NCI-H2196 treated with DMSO at 0.1 percent for 48 hours (cell line): ENCODE results near the gene GNAS.

Experiments
- DNase-seq: peaks from one replicate; lab custom pipeline; 2025; ENCODE audit not compliant: unreplicated experiment; lab: John Stamatoyannopoulos, UW

GNAS gene

DNA sequence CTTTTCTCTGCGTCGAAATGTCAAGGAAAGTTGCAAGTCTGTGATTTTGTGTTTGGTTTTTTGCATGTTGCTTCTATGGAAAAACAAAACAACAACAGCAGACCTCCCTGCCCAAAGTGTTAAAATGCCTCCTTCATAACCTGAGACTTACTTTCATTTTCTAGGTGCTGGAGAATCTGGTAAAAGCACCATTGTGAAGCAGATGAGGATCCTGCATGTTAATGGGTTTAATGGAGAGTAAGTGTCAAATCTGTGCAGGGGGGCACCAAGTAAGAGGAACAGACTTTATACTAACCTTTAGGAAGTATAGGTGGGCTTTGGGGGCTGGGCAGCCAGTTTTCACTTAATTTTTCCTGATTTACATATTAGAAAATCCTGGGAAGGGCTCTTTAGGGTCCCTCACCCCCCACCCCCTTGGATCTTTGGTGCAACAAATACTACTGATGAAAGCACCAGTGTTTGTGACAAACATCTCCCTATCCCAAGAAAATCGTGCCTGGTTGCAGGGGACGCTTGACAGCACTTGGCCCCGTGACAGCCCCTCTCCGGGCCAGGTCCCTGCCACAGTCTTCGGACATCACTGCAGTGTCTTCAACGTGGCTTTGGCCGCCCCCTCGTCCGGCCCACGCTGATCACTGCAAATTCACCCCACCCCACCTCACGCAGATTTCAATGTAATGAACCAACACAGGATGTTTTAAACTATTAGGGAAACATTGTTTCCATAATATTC lies 43.1 kb downstream of the GNAS start:
- DNase-seq = no peak

DNA sequence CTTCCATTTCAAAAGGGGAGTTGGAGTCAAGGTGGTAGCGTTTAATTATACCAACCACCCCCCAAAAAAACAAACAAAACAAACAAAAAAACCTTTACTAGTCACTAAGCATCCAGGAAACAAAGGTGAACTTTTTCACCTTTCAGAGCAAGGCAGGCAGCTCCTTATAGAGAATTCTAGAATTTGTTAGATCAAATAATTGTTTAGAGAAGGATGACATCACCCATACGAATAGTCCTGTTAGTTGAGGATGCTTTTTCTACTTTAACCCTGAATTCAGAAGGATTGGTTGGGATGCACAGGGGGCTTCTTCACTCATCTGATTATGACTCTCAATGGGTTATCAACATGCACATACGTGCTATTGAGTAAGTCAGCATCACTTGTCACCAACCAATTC lies 44.3 kb downstream of the GNAS start:
- no peak for DNase-seq

DNA sequence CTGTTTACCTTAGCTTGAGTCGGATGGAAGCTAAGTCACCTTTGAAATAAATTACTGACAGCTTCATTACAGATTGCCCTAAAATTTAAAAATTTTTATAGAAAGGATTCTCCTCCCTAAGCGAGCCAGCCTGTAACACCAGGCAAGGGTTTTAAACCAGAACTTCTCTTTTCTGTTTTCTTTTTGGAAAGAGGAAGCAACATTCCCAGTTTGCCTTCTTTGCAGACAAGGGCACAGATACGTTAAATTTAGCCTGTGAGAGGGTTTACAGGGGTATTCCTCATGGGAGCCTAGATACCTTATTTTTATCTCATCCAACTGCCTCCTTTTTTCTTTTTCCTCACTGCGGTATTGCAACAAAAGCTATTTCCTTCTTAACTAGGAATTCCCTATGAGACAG lies 45.0 kb downstream of the GNAS start:
- DNase-seq = no peak

DNA sequence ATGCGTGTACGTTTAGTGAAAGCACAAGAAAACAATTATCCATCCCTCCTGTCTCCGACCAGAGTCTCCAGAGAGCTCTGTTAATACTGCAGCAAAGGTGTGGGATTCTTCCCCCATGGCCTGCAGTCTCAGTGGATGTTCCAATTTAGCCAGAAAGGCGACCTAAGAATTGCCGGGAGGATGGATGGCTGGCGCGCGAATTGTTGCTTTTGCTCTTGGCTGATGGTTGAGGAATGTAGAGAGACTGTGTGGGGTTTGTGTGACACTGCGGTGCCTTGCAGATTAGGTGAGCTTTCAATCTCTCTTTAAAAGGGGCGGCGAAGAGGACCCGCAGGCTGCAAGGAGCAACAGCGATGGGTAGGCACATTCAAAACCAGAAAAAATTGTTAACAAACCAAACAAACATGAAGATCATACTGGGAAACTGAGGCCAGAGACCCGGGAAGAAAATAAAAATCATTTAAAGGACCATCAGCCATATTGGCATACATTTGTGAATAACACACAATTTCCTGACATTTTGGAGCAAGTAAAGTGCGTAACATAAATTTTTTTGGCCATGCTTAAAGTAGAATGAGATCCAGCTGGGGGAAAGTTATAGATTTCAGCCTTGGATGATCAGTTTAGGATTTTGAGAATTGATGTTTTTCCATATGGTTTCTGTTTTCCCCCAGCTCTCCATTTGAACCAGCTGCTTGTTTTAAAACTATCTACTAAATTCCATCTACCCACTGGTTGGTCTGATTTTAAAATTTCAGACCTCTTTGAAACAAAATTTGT lies 46.3 kb downstream of the GNAS start:
- no peak for DNase-seq

DNA sequence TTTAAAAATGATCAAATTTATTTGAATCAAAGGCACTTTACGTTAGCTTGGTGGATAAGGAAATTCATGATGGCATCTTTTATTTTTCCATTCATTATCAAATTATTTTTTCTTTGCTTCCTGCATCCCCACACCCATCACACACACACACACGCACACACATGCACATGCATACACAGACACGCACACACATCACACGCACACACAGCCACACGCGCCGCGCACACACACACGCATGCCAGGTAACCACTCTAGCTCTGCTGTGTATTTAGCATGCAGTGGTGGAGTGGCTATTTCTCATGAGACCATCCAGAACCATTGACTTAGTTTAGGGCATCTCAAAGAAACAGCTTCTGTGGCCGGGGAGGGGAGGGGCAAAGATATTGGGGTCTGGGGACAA lies 47.0 kb downstream of the GNAS start:
- no peak for DNase-seq

DNA sequence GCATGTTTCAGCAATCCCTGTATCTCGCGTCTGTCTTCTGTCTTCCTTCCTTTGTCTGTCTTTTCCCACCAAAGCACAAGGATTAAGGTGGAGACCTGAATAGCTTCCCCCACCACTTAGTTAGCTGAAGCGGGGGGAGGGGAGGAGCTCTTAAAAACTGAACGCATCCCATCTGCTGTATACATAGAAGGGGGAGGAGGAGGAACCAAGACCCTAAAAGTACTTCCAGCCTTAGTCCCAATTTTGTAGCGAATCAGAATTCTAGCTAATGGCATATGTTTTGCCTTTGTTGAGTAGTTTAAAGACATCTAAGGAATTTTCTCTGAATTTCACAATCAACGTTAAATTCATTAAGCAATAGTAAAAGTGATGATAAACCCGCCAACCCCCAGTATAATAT lies 47.9 kb downstream of the GNAS start:
- no peak for DNase-seq

DNA sequence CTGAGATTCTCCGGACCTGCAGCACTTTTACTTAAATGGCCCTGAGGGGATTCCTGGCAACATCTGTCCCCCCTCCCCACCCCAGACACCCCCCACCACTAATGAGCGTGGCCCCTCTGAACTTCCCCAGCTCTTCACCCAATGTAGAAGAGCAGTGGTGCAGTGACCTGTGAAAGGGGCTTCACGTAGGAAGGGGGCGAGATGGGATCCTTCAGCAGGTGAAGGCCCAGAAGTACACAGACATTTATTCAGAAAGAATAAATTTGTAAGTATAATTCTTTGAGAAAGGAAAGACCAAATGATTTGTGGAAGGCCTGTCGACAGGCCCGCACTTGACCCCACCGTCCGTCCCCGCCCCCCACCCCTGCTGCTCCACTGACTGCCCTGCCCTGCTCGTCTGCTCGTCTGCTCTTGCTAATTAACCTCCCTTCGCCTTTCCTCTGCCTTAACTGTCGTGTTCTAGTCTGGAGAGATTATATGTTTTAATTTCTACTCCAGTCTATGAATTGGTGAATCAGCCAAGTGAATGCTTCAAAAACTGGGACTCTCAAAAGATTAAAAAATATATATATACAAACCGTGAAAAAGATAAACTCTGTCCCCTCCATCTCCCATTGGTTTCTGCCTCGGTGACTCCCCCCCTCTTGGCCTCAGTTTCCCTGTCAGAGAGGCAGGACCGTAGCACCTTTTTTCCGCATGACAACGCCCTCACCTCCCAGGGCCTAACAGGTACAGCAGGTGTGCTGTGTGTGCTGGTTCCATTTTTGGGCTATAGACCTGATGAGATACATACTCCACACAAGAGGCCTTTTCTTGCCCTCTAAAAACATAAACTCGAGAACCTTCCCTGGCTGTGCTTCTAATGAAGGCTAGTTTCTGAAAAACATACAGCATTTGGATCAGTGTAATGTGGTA lies 49.2 kb downstream of the GNAS start:
- DNase-seq = no peak

DNA sequence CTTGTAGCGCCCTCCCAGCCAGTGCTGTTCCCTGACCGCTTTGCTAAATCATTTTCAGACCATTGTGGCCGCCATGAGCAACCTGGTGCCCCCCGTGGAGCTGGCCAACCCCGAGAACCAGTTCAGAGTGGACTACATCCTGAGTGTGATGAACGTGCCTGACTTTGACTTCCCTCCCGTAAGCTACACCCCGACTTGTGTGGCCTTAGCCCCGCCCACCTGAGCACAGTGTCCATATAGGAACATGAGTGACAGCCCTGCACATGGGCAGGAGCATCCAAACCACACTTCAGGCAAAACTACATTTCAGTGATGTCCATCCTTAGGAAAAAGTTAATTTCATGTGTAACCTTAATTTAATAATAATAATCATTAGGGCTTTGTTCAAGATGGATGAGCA lies 51.1 kb downstream of the GNAS start:
- DNase-seq = no peak

DNA sequence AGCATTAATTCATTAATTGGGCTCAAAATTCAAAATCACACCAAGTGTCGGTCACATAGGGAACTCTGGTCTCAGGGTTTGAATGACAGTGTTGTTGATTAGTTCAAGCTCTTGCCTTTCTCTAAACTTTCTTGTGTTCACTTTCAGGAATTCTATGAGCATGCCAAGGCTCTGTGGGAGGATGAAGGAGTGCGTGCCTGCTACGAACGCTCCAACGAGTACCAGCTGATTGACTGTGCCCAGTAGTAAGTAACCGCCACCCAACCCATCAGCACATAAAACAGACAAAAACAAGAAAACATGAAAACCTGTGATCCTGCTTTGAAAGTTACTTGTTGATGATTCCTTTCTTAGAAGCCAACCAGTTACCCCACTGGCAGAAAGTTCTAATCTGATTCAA lies 52.7 kb downstream of the GNAS start:
- no peak for DNase-seq

DNA sequence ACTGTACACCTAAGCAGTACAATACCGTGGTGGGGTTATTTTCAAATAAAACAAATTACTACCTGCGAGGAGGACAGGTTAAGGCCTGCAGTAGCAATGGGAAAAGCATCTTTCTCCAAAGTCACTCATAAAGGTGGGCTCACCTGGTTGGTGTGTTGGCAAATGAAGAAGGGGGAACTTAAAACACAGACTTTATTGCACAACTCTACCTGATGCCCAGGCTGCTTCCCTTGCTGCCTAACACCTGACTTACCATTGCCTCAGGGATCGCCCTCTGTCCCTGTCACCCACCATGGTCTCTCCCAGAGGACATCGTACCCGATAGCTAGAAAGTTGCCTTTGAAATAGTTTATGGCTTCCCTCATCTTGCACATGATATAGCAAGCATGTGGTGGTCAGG lies 53.6 kb downstream of the GNAS start:
- DNase-seq = no peak

DNA sequence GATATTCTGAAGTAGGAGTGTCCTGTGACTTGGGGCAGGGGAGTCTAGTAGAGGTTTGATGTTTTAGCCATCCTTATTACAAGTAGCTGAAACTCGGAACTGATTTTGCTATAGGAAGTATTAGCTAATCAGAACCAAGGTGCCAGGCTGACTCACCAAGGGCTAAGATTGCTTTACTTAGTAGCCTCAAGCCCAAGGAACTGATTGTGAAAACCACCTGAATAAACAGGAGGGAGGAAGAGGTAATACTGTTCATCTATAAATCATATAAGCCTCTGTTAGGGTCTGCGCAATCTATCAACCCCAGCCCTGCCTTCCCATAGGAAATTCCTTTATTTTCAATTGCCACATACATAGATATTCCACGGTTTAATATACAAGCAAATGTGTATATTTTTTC lies 54.4 kb downstream of the GNAS start:
- no peak for DNase-seq

DNA sequence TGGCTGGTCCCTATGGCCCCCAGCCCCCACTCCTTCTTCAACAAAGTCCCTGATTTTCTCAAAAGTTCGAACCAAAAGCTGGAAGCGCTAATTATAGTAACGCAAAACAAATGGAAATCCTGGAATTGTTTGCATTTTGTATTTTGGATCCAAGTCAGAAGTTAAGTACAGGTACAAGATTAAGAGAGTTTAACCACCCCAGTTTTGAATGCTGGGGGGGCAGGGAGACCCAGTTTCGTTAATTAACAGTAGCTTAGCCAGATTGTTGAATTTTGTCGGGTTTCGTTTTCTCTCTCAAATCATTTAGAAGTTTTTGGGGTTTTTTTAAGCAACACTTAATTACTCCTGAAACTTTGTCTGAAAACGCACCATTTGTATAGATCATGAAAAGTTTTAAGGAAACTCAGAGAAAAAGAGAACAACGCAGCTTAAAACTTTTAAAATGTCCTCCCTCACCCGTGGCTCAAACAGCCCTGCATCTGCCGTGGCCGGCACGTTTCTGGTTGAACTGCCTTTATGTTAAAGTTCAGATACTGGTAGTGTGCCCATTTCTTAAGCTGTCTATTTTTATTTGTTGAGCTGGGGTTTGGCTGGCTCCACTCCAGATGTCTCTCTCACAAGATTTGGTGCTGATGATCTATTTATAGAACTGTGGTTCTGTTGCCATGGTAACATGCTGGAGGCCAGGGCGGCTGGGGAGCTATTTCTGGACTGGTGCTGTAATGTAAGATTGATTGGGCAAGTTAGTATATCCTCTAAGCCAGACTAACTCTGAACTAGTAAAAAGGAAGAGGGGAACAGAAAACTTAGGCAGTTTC lies 55.0 kb downstream of the GNAS start:
- peak; percentile 75 for DNase-seq

DNA sequence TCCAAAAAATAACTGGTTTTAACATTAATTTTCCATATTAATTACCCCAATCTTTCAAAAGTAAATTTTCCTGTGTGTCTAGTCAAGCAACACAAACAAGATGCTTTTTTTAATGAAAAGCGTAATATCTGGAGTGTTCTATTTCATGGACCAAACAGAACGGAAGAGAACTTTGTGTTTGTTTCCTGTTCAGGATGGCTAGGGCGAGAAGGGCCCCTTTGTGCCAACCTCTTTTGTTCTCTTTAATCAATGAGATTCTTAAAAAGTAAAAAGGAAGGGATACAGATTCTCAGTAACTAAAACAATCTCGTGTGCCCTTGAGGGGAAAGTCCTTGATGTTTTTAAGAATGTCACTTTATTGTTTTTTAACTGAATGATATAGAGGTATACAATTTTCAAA lies 55.7 kb downstream of the GNAS start:
- no peak for DNase-seq

DNA sequence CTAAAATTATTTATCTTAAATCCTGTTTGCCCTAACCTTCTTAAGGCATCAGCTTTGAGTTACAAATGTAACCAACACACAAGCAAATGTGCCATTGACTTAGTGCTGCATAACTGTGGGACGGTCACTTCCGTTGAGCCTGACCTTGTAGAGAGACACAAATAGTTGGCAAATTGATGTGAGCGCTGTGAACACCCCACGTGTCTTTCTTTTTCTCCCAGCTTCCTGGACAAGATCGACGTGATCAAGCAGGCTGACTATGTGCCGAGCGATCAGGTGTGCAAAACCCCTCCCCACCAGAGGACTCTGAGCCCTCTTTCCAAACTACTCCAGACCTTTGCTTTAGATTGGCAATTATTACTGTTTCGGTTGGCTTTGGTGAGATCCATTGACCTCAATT lies 56.4 kb downstream of the GNAS start:
- no peak for DNase-seq

DNA sequence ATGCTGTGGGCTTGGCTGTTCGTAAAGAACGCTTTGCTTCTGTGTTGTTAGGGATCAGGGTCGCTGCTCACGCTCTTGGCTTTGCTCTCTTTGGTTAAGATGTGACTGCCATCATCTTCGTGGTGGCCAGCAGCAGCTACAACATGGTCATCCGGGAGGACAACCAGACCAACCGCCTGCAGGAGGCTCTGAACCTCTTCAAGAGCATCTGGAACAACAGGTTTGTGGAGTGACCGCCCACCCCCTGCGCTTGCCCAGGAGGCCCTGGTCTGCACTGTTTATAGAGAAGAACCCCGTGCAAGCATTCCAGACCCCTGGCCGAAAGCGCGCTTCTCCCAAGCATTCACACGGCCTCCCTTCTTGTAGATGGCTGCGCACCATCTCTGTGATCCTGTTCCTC lies 57.1 kb downstream of the GNAS start:
- DNase-seq = no peak

DNA sequence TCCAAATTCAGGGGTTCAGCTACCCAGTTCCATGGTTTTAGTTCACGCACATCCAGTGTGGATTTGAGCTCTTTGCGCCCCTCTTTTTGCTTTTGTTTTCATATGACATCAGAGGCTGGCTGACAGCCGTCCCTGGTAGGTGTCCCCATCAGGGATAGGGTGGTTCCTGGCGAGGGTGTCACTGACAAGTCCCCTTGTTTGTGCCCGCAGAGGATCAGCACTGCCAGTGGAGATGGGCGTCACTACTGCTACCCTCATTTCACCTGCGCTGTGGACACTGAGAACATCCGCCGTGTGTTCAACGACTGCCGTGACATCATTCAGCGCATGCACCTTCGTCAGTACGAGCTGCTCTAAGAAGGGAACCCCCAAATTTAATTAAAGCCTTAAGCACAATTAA lies 58.0 kb downstream of the GNAS start:
- no peak for DNase-seq

DNA sequence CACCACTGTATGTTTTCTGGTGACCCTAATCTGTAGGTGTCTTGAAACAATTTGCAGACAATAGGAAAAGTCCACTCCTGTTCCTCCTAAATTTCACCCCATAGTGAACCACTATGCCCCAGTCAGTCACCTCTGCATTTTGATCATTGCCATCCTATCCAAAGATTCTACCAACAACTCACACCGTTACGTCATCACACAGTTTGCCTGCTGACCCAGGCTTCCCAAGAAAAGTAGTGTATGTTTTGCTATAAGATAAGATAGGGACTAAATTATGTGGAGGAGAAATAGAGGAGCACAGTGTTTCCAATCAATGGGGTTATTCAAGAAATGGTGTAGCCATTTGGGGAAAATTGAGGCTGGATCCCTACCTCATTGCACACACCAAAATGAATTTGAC lies 58.8 kb downstream of the GNAS start:
- DNase-seq = no peak

DNA sequence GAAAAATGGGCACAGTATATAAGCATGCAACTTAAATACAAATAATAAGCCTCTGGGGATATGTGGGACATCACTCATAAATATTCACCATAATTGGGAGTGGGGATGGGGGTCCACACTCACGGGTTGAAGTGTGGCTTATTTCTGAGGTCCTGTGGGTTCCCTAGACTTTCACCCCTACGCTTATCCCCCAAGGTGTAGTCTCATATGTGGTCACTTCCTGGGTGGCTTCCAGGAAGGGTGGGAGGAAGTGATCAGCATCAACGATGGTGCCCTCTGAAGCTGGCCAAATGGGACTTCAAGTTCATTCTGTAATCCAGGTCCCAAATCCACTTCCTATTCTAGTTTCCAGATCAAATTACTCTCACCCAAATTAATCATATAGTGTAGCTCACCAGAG lies 59.5 kb downstream of the GNAS start:
- DNase-seq = no peak

DNA sequence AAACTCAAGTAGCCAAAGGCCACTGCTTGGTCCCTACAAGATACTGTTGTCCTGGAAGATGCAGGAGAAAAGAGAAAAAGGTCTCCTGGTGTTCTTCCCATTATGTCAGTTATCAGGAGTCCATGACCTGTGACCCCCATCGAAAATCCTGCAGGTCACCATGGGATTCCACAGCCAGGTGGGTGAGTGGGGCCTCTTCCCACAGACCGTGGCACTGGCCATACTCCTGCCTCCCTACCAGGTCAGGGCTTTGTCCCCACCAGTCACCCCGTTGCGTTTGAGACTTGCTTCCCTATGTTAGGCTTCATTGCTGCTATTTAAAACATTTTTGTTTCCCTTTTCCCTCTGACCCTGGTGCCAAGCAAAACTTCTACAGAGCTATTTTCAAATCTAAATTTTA lies 60.6 kb downstream of the GNAS start:
- DNase-seq = no peak

DNA sequence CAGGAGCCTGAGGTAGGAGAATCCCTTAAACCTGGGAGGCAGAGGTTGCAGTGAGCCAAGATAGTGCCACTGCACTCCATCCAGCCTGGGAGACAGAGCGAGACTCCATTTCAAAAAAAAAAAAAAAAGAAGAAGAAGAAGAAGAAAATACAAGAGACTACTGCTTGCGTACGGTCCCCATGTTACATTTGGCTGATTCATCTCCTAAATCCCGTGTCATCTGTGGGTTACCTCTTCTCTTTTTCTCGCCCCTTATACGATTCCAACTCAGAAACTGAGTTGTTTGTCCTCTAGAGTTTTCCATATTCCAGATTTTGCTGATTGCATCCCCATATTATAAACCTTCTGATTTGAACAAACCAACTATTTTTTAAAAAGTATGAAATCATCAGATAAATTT lies 66.1 kb downstream of the GNAS start:
- no peak for DNase-seq

DNA sequence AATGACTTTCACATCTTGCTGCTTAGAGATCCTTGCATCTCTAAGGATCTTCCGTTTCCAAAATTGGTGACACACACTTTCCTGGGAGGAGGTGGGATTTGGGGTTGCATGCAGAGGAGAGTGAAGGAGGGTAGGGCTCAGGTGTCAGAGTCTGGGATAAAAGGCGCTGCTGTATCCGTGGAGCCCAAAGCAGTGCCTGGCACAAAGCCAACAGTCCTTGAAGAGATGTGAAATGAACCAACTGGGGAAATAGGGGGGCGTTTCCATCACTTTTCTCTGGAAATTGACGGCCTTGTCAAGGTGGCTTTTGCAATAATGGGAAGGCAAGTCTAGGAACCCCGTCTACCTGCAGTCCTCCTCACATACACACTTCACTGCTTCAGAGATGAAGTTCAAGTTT lies 69.0 kb downstream of the GNAS start:
- DNase-seq = no peak
